ENCODE results near the gene RAB9A.

DNA sequence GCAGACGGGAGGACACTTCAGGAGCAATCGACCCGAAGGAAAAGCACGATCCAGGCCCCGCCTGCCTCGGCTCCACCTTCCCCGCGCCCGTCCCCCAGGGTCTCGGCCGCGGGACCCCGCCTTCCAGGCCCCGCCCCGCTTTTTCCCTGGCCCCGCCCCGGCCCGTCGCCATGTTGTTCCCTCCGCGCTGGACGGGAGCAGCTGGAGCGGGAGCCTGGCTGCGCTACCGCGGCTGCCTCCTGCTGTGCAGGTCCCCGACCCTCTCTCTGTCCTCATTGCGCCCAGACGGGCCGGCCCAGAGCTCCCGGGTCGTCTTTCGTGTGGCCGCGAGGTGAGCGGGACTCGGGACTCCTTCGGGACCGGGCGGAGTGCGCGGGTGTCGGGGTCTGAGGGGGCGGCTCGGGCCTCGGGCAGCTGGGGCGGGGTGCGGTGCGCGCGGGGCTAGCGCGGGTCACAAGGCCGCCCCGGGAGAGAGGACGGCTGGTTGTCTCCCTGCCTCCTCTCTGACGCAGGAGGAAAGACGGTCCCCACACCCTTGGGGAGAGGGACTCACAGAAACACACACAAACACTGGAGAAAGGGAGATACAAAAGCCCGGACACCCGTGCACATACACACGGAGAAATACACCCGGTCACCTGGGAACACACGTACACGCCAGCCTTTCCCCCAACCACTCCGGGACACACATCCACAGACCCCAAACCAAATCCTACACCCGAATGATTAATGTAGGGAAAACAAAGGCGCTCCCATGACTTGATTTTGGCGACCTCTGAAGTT lies at the start of gene RAB9A:
- TF ChIP-seq CTCF (IDR thresholded peaks at IDR 0.05) (no peak), POLR2AphosphoS5 (IDR thresholded peaks at IDR 0.05; ENCODE audit: insufficient read depth in 1 of 2, low read depth in 1 of 2) (peak in 1 of 2 donors; percentile 96)
